AG09309 (cell line): ENCODE data around the gene ST3GAL3.
"Not testable (repeated sequence)": the region's sequence is repeated elsewhere in the genome, so short reads cannot be mapped to it uniquely, and the experiment has no call there.

Experiments used
- DNase-seq: peaks from one replicate; pipeline ENCODE4 v3.0.0-alpha.2; 2010; ENCODE audit warnings: low read depth
- H3K4me3 ChIP-seq: 2 replicates; pipeline ENCODE4 v1.5.1; 2011; ENCODE audit warnings: mild to moderate bottlenecking, low read depth, low read length, moderate library complexity; ENCODE audit not compliant: control insufficient read depth
- CTCF ChIP-seq: IDR thresholded peaks from 2 replicates; pipeline ENCODE4 v1.5.1; 2011; ENCODE audit warnings: mild to moderate bottlenecking, low read depth, low read length, inconsistent platforms; ENCODE audit not compliant: insufficient read depth, control insufficient read depth; ENCODE audit errors: missing control alignments

Gene ST3GAL3

GRCh38 chr1:43706598-43707189 lies 642 bp upstream of the ST3GAL3 start:
- peak overlapping the region; percentile 73 for H3K4me3 ChIP-seq
- TF ChIP-seq CTCF, result no peak
- DNase-seq, result no peak

GRCh38 chr1:43708002-43708410 lies 670 bp downstream of the ST3GAL3 start:
- no peak for TF ChIP-seq CTCF
- H3K4me3 ChIP-seq, result peak overlapping the region; percentile 73
- no peak for DNase-seq

GRCh38 chr1:43711049-43711448 lies 3.7 kb downstream of the ST3GAL3 start:
- H3K4me3 ChIP-seq, result no peak overlapping the region
- DNase-seq, result no peak
- no peak for TF ChIP-seq CTCF

- no peak overlapping the region for H3K4me3 ChIP-seq
- TF ChIP-seq CTCF, result no peak
- no peak for DNase-seq
Observed at GRCh38 chr1:43711524-43712386, 4.4 kb downstream of the ST3GAL3 start.

GRCh38 chr1:43716559-43717281 lies 9.4 kb downstream of the ST3GAL3 start:
- TF ChIP-seq CTCF, result no peak
- no peak for DNase-seq
- no peak overlapping the region for H3K4me3 ChIP-seq

GRCh38 chr1:43719063-43719462 lies 11.7 kb downstream of the ST3GAL3 start:
- peak; percentile 82 for DNase-seq
- no peak overlapping the region for H3K4me3 ChIP-seq
- TF ChIP-seq CTCF, result no peak

GRCh38 chr1:43719670-43720419 lies 12.5 kb downstream of the ST3GAL3 start:
- DNase-seq, H3K4me3 ChIP-seq: not testable (repeated sequence)
